Fibroblast of the aortic adventitia (primary cell): ENCODE results near the gene SERTAD2. TPM values are rescaled to one million over a fixed set of nuclear protein-coding genes. Genes with fewer than 3 reads are reported as not detected.
A peak's percentile ranks its signal among the peaks of the same experiment; 100 is the strongest.

Source experiments
- DNase-seq: peaks from one replicate; pipeline ENCODE4 v3.0.0-alpha.2; 2010; ENCODE audit warnings: low read depth
- H3K4me3 ChIP-seq: 2 replicates; pipeline ENCODE4 v1.5.1; 2011; ENCODE audit warnings: low read depth, mild to moderate bottlenecking, control low read depth, low read length, moderate library complexity
- CTCF ChIP-seq: IDR thresholded peaks from 2 replicates; pipeline ENCODE4 v1.5.1; 2011; ENCODE audit warnings: mild to moderate bottlenecking, low read length, control low read depth, inconsistent platforms; ENCODE audit not compliant: insufficient read depth
- total RNA-seq: library from RNA; depleted of rRNA; stranded (reverse); fragments of >200 nt; gene quantifications from 2 replicates; pipeline ENCODE4 v1.2.3, GENCODE V29; 2012; ENCODE audit warnings: low replicate concordance

SERTAD2 gene
- total RNA-seq, 1 donor = 34.4 TPM

GRCh38 chr2:64594226-64594989 lies 59.3 kb downstream of the SERTAD2 start:
- no peak for TF ChIP-seq CTCF
- no peak overlapping the region for H3K4me3 ChIP-seq
- peak; percentile 50 for DNase-seq

- peak; percentile 52 for DNase-seq
- no peak for TF ChIP-seq CTCF
- H3K4me3 ChIP-seq = no peak overlapping the region
Observed at GRCh38 chr2:64593035-64593655, 60.6 kb downstream of the SERTAD2 start.

GRCh38 chr2:64591188-64591587 lies 62.5 kb downstream of the SERTAD2 start:
- no peak for DNase-seq
- no peak for TF ChIP-seq CTCF
- no peak overlapping the region for H3K4me3 ChIP-seq

GRCh38 chr2:64587561-64587960 lies 66.2 kb downstream of the SERTAD2 start:
- no peak for TF ChIP-seq CTCF
- DNase-seq = no peak
- H3K4me3 ChIP-seq = no peak overlapping the region

GRCh38 chr2:64586883-64587481 lies 66.7 kb downstream of the SERTAD2 start:
- TF ChIP-seq CTCF = peak; percentile 58
- peak; percentile 82 for DNase-seq
- H3K4me3 ChIP-seq = no peak overlapping the region

GRCh38 chr2:64586054-64586453 lies 67.7 kb downstream of the SERTAD2 start:
- TF ChIP-seq CTCF = no peak
- no peak overlapping the region for H3K4me3 ChIP-seq
- no peak for DNase-seq
